Fibroblast of lung (primary cell): ENCODE data around the gene PPP1CB.

Experiments
- EZH2 ChIP-seq: IDR thresholded peaks from 2 replicates; pipeline ENCODE4 v1.5.1; 2012; ENCODE audit warnings: low read length, control low read depth, mild to moderate bottlenecking; ENCODE audit errors: missing control alignments
- TF ChIP-seq, protein P1 (sequence below), 2 donors: IDR thresholded peaks in 1 of 2; conservative IDR thresholded peaks in 1 of 2; 1 replicate in 1 of 2; 2 replicates in 1 of 2; pipeline ENCODE4 v1.5.1; 2011 to 2012; ENCODE audit warnings: low read length in 2 of 2, control low read depth in 1 of 2, inconsistent platforms in 1 of 2, low read depth in 1 of 2, mild to moderate bottlenecking in 1 of 2

DNA sequence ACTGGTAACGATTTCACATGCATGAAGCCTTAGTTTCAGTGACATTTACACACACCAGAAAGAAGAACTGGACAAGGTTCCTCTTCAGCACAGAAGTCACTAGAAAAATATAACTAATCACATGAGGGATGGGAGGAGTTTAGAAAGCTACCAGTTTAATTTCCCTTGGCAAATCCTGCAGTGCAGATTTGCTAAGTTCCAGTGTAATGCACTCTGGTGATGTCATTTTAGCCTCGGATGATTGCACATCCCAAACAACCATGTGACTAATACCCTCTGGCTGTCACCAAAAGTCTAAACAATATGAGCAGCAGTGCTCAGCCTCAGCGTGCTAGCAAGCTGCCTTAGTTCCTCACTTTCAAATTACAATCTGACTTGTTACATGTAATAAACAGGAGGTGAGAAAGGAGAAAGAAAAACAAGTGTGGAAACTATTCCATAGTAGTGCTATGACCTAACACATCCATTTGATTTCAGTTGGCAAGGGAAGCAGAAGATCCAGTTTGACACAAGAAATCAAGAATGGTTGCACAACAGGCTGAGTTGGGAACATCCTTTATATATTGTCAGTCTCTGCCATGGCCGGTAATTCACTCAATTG is 35.3 kb upstream of the PPP1CB start:
- TF ChIP-seq, protein P1, sequence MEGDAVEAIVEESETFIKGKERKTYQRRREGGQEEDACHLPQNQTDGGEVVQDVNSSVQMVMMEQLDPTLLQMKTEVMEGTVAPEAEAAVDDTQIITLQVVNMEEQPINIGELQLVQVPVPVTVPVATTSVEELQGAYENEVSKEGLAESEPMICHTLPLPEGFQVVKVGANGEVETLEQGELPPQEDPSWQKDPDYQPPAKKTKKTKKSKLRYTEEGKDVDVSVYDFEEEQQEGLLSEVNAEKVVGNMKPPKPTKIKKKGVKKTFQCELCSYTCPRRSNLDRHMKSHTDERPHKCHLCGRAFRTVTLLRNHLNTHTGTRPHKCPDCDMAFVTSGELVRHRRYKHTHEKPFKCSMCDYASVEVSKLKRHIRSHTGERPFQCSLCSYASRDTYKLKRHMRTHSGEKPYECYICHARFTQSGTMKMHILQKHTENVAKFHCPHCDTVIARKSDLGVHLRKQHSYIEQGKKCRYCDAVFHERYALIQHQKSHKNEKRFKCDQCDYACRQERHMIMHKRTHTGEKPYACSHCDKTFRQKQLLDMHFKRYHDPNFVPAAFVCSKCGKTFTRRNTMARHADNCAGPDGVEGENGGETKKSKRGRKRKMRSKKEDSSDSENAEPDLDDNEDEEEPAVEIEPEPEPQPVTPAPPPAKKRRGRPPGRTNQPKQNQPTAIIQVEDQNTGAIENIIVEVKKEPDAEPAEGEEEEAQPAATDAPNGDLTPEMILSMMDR (conservative IDR thresholded peaks at IDR 0.05 in 1 of 2, IDR thresholded peaks at IDR 0.05 in 1 of 2; ENCODE audit: low read depth in 1 of 2, low read length in 2 of 2): no peak
- no peak for TF ChIP-seq EZH2
